Measurements from ENCODE around the gene RAB38.

DNA sequence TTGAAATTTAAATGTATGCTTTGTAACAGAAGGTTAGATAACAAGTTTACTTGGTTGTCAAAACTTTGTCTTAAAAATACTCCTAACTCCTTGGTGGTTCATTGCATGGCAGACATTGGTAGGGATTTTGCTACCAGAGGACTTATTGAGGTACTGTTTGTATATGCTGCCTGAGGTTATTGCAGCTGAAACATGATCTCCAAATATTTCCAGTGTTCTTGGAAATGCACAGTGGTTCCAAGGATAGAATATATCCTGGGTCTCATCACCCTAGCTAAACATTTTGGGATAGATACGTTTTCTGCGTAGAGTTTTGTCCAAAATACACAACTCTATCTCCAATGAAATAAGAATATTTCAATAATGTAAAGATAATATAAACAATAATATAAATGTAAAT, 109.2 kb downstream of the RAB38 start:
- TF ChIP-seq JUNB (IDR thresholded peaks at IDR 0.05; ENCODE audit: unreplicated experiment) (no peak), EZH2 (IDR thresholded peaks at IDR 0.05; ENCODE audit: low read depth, unreplicated experiment) (no peak), EZH2phosphoT487 (IDR thresholded peaks at IDR 0.05; ENCODE audit: unreplicated experiment) (no peak), POLR2AphosphoS5 (IDR thresholded peaks at IDR 0.05; ENCODE audit: low read depth) (no peak), ZNF114 (CRISPR knock-in tag; IDR thresholded peaks at IDR 0.05) (no peak), STAT1 (IDR thresholded peaks at IDR 0.05; ENCODE audit: unreplicated experiment) (no peak), ZNF331 (CRISPR knock-in tag; IDR thresholded peaks at IDR 0.05; ENCODE audit: low read depth) (no peak), CREB1 (CRISPR knock-in tag; IDR thresholded peaks at IDR 0.05; ENCODE audit: low read depth) (no peak), NANOG (IDR thresholded peaks at IDR 0.05; ENCODE audit: borderline replicate concordance) (no peak)
- TF ChIP-seq, protein P1, sequence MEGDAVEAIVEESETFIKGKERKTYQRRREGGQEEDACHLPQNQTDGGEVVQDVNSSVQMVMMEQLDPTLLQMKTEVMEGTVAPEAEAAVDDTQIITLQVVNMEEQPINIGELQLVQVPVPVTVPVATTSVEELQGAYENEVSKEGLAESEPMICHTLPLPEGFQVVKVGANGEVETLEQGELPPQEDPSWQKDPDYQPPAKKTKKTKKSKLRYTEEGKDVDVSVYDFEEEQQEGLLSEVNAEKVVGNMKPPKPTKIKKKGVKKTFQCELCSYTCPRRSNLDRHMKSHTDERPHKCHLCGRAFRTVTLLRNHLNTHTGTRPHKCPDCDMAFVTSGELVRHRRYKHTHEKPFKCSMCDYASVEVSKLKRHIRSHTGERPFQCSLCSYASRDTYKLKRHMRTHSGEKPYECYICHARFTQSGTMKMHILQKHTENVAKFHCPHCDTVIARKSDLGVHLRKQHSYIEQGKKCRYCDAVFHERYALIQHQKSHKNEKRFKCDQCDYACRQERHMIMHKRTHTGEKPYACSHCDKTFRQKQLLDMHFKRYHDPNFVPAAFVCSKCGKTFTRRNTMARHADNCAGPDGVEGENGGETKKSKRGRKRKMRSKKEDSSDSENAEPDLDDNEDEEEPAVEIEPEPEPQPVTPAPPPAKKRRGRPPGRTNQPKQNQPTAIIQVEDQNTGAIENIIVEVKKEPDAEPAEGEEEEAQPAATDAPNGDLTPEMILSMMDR (conservative IDR thresholded peaks at IDR 0.05; ENCODE audit: low read depth in 2 of 2) = no peak
- TF ChIP-seq, protein P2, sequence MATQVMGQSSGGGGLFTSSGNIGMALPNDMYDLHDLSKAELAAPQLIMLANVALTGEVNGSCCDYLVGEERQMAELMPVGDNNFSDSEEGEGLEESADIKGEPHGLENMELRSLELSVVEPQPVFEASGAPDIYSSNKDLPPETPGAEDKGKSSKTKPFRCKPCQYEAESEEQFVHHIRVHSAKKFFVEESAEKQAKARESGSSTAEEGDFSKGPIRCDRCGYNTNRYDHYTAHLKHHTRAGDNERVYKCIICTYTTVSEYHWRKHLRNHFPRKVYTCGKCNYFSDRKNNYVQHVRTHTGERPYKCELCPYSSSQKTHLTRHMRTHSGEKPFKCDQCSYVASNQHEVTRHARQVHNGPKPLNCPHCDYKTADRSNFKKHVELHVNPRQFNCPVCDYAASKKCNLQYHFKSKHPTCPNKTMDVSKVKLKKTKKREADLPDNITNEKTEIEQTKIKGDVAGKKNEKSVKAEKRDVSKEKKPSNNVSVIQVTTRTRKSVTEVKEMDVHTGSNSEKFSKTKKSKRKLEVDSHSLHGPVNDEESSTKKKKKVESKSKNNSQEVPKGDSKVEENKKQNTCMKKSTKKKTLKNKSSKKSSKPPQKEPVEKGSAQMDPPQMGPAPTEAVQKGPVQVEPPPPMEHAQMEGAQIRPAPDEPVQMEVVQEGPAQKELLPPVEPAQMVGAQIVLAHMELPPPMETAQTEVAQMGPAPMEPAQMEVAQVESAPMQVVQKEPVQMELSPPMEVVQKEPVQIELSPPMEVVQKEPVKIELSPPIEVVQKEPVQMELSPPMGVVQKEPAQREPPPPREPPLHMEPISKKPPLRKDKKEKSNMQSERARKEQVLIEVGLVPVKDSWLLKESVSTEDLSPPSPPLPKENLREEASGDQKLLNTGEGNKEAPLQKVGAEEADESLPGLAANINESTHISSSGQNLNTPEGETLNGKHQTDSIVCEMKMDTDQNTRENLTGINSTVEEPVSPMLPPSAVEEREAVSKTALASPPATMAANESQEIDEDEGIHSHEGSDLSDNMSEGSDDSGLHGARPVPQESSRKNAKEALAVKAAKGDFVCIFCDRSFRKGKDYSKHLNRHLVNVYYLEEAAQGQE (IDR thresholded peaks at IDR 0.05; ENCODE audit: unreplicated experiment) = no peak
- TF ChIP-seq, protein P3, sequence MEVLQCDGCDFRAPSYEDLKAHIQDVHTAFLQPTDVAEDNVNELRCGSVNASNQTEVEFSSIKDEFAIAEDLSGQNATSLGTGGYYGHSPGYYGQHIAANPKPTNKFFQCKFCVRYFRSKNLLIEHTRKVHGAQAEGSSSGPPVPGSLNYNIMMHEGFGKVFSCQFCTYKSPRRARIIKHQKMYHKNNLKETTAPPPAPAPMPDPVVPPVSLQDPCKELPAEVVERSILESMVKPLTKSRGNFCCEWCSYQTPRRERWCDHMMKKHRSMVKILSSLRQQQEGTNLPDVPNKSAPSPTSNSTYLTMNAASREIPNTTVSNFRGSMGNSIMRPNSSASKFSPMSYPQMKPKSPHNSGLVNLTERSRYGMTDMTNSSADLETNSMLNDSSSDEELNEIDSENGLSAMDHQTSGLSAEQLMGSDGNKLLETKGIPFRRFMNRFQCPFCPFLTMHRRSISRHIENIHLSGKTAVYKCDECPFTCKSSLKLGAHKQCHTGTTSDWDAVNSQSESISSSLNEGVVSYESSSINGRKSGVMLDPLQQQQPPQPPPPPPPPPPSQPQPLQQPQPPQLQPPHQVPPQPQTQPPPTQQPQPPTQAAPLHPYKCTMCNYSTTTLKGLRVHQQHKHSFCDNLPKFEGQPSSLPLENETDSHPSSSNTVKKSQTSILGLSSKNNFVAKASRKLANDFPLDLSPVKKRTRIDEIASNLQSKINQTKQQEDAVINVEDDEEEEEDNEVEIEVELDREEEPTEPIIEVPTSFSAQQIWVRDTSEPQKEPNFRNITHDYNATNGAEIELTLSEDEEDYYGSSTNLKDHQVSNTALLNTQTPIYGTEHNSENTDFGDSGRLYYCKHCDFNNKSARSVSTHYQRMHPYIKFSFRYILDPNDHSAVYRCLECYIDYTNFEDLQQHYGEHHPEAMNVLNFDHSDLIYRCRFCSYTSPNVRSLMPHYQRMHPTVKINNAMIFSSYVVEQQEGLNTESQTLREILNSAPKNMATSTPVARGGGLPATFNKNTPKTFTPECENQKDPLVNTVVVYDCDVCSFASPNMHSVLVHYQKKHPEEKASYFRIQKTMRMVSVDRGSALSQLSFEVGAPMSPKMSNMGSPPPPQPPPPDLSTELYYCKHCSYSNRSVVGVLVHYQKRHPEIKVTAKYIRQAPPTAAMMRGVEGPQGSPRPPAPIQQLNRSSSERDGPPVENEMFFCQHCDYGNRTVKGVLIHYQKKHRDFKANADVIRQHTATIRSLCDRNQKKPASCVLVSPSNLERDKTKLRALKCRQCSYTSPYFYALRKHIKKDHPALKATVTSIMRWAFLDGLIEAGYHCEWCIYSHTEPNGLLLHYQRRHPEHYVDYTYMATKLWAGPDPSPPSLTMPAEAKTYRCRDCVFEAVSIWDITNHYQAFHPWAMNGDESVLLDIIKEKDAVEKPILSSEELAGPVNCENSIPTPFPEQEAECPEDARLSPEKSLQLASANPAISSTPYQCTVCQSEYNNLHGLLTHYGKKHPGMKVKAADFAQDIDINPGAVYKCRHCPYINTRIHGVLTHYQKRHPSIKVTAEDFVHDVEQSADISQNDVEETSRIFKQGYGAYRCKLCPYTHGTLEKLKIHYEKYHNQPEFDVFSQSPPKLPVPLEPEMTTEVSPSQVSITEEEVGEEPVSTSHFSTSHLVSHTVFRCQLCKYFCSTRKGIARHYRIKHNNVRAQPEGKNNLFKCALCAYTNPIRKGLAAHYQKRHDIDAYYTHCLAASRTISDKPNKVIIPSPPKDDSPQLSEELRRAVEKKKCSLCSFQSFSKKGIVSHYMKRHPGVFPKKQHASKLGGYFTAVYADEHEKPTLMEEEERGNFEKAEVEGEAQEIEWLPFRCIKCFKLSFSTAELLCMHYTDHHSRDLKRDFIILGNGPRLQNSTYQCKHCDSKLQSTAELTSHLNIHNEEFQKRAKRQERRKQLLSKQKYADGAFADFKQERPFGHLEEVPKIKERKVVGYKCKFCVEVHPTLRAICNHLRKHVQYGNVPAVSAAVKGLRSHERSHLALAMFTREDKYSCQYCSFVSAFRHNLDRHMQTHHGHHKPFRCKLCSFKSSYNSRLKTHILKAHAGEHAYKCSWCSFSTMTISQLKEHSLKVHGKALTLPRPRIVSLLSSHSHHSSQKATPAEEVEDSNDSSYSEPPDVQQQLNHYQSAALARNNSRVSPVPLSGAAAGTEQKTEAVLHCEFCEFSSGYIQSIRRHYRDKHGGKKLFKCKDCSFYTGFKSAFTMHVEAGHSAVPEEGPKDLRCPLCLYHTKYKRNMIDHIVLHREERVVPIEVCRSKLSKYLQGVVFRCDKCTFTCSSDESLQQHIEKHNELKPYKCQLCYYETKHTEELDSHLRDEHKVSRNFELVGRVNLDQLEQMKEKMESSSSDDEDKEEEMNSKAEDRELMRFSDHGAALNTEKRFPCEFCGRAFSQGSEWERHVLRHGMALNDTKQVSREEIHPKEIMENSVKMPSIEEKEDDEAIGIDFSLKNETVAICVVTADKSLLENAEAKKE (CRISPR knock-in tag; IDR thresholded peaks at IDR 0.05) = no peak
- TF ChIP-seq, protein P4, sequence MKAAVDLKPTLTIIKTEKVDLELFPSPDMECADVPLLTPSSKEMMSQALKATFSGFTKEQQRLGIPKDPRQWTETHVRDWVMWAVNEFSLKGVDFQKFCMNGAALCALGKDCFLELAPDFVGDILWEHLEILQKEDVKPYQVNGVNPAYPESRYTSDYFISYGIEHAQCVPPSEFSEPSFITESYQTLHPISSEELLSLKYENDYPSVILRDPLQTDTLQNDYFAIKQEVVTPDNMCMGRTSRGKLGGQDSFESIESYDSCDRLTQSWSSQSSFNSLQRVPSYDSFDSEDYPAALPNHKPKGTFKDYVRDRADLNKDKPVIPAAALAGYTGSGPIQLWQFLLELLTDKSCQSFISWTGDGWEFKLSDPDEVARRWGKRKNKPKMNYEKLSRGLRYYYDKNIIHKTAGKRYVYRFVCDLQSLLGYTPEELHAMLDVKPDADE (IDR thresholded peaks at IDR 0.05) = no peak

All from GM23338 (cell line).